CD4-positive, alpha-beta T cell treated with Interleukin-10 for 1 hour (primary cell): ENCODE data around the gene ZBTB43.

Experiments used
- DNase-seq: peaks from one replicate; pipeline ENCODE4 v3.0.0-alpha.2; 2020

The ZBTB43 gene

GRCh38 chr9:126860077-126860756, 55.4 kb downstream of the ZBTB43 start, which contains the start of gene ZBTB34:
TSS of gene ZBTB34 (plus strand) at chr9:126860639. CDS start at chr9:126879400, 18,761 bp downstream.
- DNase-seq, result peak; percentile 80

GRCh38 chr9:126860757-126861466, 56.1 kb downstream of the ZBTB43 start:
- peak; percentile 8 for DNase-seq

GRCh38 chr9:126861707-126862103, 56.9 kb downstream of the ZBTB43 start:
- DNase-seq, result no peak

- no peak for DNase-seq
Measured at GRCh38 chr9:126862104-126862761, 57.4 kb downstream of the ZBTB43 start.

- DNase-seq, result no peak
Measured at GRCh38 chr9:126864771-126865170, 59.9 kb downstream of the ZBTB43 start.

- no peak for DNase-seq
Measured at GRCh38 chr9:126869368-126869767, 64.5 kb downstream of the ZBTB43 start.

- no peak for DNase-seq
Measured at GRCh38 chr9:126872516-126872915, 67.7 kb downstream of the ZBTB43 start.

GRCh38 chr9:126874546-126875314, 69.9 kb downstream of the ZBTB43 start:
- DNase-seq, result no peak

- DNase-seq, result no peak
Measured at GRCh38 chr9:126875756-126876510, 71.1 kb downstream of the ZBTB43 start.

GRCh38 chr9:126876531-126876930, 71.7 kb downstream of the ZBTB43 start:
- no peak for DNase-seq

- peak; percentile 24 for DNase-seq
Measured at GRCh38 chr9:126877418-126877817, 72.6 kb downstream of the ZBTB43 start.

- no peak for DNase-seq
Measured at GRCh38 chr9:126879288-126879687, 74.4 kb downstream of the ZBTB43 start.

GRCh38 chr9:126880226-126880946, 75.5 kb downstream of the ZBTB43 start:
- DNase-seq, result no peak

- no peak for DNase-seq
Measured at GRCh38 chr9:126880947-126881332, 76.1 kb downstream of the ZBTB43 start.

- DNase-seq, result no peak
Measured at GRCh38 chr9:126882746-126883145, 77.9 kb downstream of the ZBTB43 start.

- DNase-seq, result no peak
Measured at GRCh38 chr9:126883636-126884035, 78.8 kb downstream of the ZBTB43 start.

GRCh38 chr9:126885131-126885641, 80.3 kb downstream of the ZBTB43 start:
- no peak for DNase-seq

- DNase-seq, result no peak
Measured at GRCh38 chr9:126886034-126886822, 81.4 kb downstream of the ZBTB43 start.

- no peak for DNase-seq
Measured at GRCh38 chr9:126886897-126887296, 82.1 kb downstream of the ZBTB43 start.
